ENCODE measurements around the gene MOB1B.
"Not testable (repeated sequence)": the region's sequence is repeated elsewhere in the genome, so short reads cannot be mapped to it uniquely, and the experiment has no call there.

MOB1B gene

DNA sequence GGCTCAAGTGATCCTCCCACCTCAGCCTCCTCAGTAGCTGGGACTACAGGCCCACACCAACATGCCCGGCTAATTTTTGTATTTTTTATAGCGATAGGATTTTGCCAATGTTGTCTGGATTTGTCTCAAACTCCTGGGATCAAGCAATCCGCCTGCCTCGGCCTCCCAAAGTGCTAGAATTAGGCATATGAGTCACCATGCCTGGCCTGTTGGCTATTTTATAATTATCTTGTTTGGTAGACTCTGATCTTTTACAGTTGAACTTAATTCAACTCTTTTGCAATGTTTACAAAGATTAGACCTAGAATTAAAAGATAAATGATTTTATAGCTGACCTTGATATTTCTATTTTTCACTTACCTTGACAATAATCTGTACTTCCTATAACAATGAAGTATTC, 109.3 kb downstream of the MOB1B start:
- DNase-seq = no peak

DNA sequence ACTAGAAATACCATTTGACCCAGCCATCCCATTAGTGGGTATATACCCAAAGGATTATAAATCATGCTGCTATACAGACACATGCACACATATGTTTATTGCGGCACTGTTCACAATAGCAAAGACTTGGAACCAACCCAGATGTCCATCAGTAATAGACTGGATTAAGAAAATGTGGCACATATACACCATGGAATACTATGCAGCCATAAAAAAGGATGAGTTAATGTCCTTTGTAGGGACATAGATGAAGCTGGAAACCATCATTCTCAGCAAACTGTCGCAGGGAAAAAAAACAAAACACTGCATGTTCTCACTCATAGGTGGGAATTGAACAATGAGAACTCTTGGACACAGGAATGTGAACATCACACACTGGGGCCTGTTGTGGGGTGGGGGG, 115.2 kb downstream of the MOB1B start:
- not testable (repeated sequence) for DNase-seq

DNA sequence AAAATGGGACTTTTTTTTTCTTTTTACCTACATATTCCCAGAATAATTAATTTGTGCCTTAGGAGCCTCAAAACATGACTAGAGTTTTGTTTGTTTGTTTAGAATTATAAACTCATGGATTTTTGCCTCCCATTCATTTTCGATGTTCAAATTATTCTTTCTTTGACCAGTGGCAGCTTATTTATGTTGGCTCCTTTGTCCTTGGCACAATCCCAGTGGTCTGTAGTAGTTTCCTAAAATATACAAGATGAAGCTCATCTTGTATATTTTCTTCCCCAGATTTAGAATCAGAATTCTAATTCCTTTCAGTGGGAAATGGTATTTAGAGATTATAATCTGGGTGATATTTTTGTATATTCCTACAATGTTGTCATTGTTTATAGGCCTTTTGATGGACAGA, 118.4 kb downstream of the MOB1B start:
- no peak for DNase-seq

DNA sequence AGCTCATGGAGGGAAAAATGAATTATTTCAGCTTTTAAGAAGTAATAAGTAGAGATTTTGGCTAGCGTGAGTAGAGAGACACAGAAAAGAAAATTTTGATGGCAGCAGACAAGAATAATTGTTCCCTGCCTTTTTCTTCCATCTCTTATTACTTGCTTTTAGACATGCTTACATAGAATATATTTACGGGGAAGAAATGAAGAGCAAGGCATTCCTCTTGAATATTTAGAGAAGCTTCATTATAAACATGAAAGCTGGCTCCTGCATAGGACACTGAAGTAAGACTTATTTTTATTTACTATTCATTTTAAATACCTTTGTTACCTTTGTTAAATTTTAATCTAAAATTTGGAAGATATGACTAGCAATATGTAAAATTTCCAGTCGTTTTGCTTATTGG, 123.5 kb downstream of the MOB1B start:
- DNase-seq = no peak

DNA sequence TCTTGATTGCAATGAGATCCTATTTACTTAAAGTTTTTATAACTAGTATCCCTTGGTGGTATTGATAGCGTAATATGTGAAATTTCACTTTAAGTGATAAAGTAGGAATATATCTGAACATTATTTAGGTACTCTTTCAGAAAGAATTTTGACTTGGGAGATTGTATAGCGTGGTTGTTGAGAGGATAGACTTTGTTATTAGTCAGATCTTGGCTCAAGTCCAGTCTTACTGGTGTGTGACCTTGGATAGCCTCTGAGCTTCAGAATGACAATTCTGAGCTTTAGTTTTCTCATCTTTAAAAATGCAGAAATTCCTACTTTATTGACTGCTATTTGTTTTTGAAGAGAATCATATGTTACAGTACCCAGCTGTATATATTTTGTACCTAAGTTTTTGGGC, 123.9 kb downstream of the MOB1B start:
- no peak for DNase-seq

DNA sequence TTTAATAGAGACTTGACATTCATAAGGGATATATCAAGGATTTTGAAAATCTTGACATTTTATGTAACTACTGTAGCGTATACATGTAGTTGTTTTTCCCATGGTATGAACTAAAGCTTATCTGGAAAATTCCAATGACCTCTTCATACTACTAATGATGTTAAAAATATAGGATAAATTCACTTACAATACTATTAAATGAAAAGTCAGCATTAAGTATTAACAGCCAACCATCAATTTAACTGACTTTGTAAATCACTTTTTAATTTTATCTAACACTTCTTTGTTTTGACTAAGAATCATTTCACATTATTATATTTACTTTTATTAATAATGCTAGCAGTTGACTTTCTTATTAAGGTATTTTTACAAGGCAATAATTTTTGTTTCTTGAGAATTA, 125.4 kb downstream of the MOB1B start:
- no peak for DNase-seq

DNA sequence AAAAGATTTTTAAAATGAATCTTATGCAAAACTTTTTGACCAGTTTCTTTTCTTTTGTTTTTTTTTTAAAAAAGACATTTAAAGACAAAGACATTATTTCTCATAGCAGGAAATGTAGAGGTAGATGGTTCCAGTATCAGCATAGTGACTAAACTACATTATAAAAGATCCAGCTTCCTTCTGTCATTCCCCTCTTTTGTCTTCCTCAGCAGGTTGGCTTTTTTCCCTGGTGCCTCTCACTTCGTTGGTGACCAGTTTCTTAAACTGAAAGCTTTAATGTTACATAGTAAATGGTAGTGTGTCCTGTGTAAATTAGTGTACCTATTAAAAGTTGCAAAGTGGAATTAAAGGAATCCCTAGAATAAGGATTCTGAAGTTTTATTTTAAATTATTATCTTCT, 127.3 kb downstream of the MOB1B start:
- DNase-seq = no peak

DNA sequence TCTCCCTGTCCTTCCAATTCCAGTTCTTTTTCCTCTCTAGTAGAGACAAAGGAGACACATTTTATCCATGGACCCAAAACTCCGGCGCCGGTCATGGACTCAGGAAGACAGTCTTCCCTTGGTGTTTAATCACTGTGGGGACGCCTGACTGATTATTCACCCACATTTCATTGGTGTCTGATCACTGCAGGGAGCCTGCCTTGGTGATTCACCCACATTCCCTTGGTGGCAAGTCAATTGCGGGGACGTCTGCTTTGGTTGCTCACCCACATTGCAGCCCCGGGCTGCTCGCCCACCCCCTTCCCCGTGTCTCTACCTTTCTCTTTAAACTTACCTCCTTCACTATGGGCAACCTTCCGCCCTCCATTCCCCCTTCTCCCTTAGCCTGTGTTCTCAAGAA, 129.9 kb downstream of the MOB1B start:
- not testable (repeated sequence) for DNase-seq

All from stimulated activated CD4-positive, alpha-beta T cell treated with anti-CD3 and anti-CD28 coated beads, Interleukin-1b, Interleukin-23, amount 100 ng/mL, for 48 hours (primary cell).